Trophoblast cell (in vitro differentiated cells and primary cell): ENCODE measurements around the gene FOXO6.

Experiments
- DNase-seq, 2 donors: peaks; one replicate each; pipeline ENCODE4 v3.0.0-alpha.2; 2016
- H2AFZ ChIP-seq: 2 replicates; pipeline ENCODE4 v1.6.1; 2013; ENCODE audit warnings: low read length, moderate library complexity, mild to moderate bottlenecking; ENCODE audit not compliant: insufficient read depth, poor library complexity
- H2AK5ac ChIP-seq: 2 replicates; pipeline ENCODE4 v1.6.1; 2013; ENCODE audit warnings: mild to moderate bottlenecking, low read length
- H2BK120ac ChIP-seq: 2 replicates; pipeline ENCODE4 v1.6.1; 2013; ENCODE audit warnings: low read length, mild to moderate bottlenecking, moderate library complexity; ENCODE audit not compliant: insufficient read depth, poor library complexity
- H2BK12ac ChIP-seq: 2 replicates; pipeline ENCODE4 v1.6.1; 2013; ENCODE audit warnings: mild to moderate bottlenecking, low read length, moderate library complexity
- H2BK5ac ChIP-seq: 2 replicates; pipeline ENCODE4 v1.6.1; 2013; ENCODE audit warnings: low read length, low read depth, moderate library complexity, mild to moderate bottlenecking; ENCODE audit not compliant: poor library complexity
- H3K14ac ChIP-seq: 2 replicates; pipeline ENCODE4 v1.6.1; 2013; ENCODE audit warnings: mild to moderate bottlenecking, low read length
- H3K18ac ChIP-seq: 2 replicates; pipeline ENCODE4 v1.6.1; 2013; ENCODE audit warnings: mild to moderate bottlenecking, low read length
- H3K23ac ChIP-seq: 2 replicates; pipeline ENCODE4 v1.6.1; 2013; ENCODE audit warnings: low read length
- H3K27ac ChIP-seq: 2 replicates; pipeline ENCODE4 v1.5.1; 2013; ENCODE audit warnings: low read depth, mild to moderate bottlenecking, inconsistent platforms, low read length, moderate library complexity
- H3K27me3 ChIP-seq: 2 replicates; pipeline ENCODE4 v1.6.1; 2013; ENCODE audit warnings: inconsistent platforms, mild to moderate bottlenecking, low read length, moderate library complexity; ENCODE audit not compliant: insufficient read depth
- H3K36me3 ChIP-seq, 2 experiments: 1 replicate in 1 of 2; 2 replicates in 1 of 2; pipeline ENCODE4 v1.6.1; 2013; ENCODE audit warnings: low read length in 2 of 2, mild to moderate bottlenecking in 2 of 2, moderate library complexity in 1 of 2; ENCODE audit not compliant: insufficient read depth in 2 of 2, control insufficient read depth in 1 of 2
- H3K4ac ChIP-seq: 2 replicates; pipeline ENCODE4 v1.6.1; 2013; ENCODE audit warnings: low read depth, mild to moderate bottlenecking, low read length, moderate library complexity
- H3K4me1 ChIP-seq, 2 experiments: 1 replicate in 1 of 2; 2 replicates in 1 of 2; pipeline ENCODE4 v1.6.1; 2013; ENCODE audit warnings: low read length in 2 of 2, mild to moderate bottlenecking in 2 of 2, moderate library complexity in 1 of 2; ENCODE audit not compliant: insufficient read depth in 2 of 2, control insufficient read depth in 1 of 2
- H3K4me2 ChIP-seq: 2 replicates; pipeline ENCODE4 v1.6.1; 2013; ENCODE audit warnings: inconsistent platforms, mild to moderate bottlenecking, low read length, moderate library complexity
- H3K4me3 ChIP-seq: 2 replicates; pipeline ENCODE4 v1.5.1; 2013; ENCODE audit warnings: mild to moderate bottlenecking, low read depth, low read length, inconsistent platforms
- H3K79me1 ChIP-seq: one replicate; pipeline ENCODE4 v1.6.1; 2013; ENCODE audit warnings: low read length
- H3K79me2 ChIP-seq: 2 replicates; pipeline ENCODE4 v1.6.1; 2013; ENCODE audit warnings: low read length, mild to moderate bottlenecking; ENCODE audit not compliant: control insufficient read depth, insufficient read depth, poor library complexity
- H3K9ac ChIP-seq: 2 replicates; pipeline ENCODE4 v1.6.1; 2013; ENCODE audit warnings: mild to moderate bottlenecking, low read length
- H3K9me3 ChIP-seq: 2 replicates; pipeline ENCODE4 v1.6.1; 2013; ENCODE audit warnings: low read depth, mild to moderate bottlenecking, control low read depth, inconsistent platforms, low read length; ENCODE audit not compliant: insufficient read depth
- H4K12ac ChIP-seq: 2 replicates; pipeline ENCODE4 v1.6.1; 2013; ENCODE audit warnings: low read depth, mild to moderate bottlenecking, low read length, moderate library complexity
- H4K8ac ChIP-seq: 2 replicates; pipeline ENCODE4 v1.6.1; 2013; ENCODE audit warnings: low read depth, mild to moderate bottlenecking, low read length, moderate library complexity
- H4K91ac ChIP-seq: one replicate; pipeline ENCODE4 v1.6.1; 2013; ENCODE audit warnings: low read depth, mild to moderate bottlenecking, low read length, moderate library complexity
- WGBS: extraction: QIAGEN DNeasy Blood & Tissue Kit; methylation state at CpG from one replicate; pipeline ENCODE4 v1.1.7; 2013; ENCODE audit warnings: missing lambda C conversion rate; ENCODE audit not compliant: insufficient read length, insufficient coverage; ENCODE audit errors: extremely low coverage; 5-methylcytosine and 5-hydroxymethylcytosine counted together

Gene FOXO6

DNA sequence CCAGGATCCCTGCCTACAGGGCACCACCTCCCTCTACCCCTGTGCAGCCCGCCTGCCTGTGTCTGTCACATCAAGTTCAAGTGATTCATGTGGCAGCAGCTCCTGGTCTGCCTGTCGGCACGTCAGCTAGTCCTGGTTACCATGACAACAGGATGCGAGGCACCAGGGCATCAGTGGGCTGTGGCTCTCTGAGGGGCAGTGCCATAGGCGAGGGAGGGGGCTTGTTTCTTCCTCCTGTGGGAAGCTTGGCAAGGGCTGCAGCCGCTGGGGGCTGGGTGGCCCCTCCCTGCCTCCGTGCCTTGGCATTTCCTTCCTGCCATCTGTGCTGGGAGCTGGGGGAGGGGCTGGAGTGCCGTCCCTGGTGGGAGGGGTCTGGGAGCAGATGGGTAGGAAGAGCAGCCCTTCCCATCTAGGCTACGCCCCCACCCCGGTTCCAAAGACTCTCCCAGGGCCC, 43.1 kb downstream of the FOXO6 start:
- H3K4me2 ChIP-seq, result no peak overlapping the region
- H3K79me2 ChIP-seq, result no peaks in the 10 kb centered on the region
- H2AFZ ChIP-seq, result no peak overlapping the region
- peaks cover 4% of the 10 kb centered on the region for H3K9me3 ChIP-seq
- H2BK12ac ChIP-seq, result no peak overlapping the region
- no peak overlapping the region for H3K4ac ChIP-seq
- no peak for DNase-seq
- H4K91ac ChIP-seq, result no peak overlapping the region
- no peak overlapping the region for H3K14ac ChIP-seq
- no peak overlapping the region for H3K4me3 ChIP-seq
- H3K36me3 ChIP-seq, result no peaks in the 10 kb centered on the region
- H4K12ac ChIP-seq, result no peak overlapping the region
- no peak overlapping the region for H2BK120ac ChIP-seq
- H4K8ac ChIP-seq, result no peak overlapping the region
- H2BK5ac ChIP-seq, result no peak overlapping the region
- H3K23ac ChIP-seq, result no peak overlapping the region
- no CpG with 5 or more reads among the region's 10 CpGs for WGBS
- H2AK5ac ChIP-seq, result no peak overlapping the region
- H3K4me1 ChIP-seq, result peaks cover under 1 to 3% of the 10 kb centered on the region in 2 experiments
- no peaks in the 10 kb centered on the region for H3K27me3 ChIP-seq
- no peak overlapping the region for H3K9ac ChIP-seq
- H3K27ac ChIP-seq, result no peak overlapping the region
- H3K79me1 ChIP-seq, result no peaks in the 10 kb centered on the region
- H3K18ac ChIP-seq, result no peak overlapping the region

DNA sequence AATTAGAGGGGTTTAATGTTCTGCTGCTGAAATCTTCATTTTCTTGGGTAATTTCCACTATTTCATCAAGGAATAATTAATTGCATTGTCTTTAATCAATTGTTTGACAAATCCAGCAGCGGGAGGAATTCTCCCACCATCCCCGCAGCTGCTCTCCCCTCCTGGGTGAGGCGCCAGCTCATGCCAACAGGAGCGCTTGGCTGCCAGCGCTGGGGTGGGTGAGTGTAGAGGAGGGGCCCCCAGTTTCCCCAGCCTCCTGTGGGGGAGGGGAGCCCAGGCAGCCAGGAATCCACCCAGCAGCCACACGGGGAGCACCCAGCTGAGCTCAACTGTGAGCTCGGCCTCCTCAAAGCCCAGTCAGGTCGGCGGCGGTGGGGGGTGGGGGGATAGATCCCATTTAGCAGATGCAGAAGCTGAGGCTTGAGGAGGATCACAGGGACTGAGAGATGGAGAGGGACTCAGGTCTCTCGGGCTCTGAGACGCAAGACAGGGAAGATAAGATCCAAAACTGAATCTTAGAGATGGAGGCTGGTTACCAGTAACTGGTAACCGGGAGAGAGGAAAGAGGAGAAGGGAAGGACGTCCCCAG, 46.5 kb downstream of the FOXO6 start:
- no peak overlapping the region for H3K23ac ChIP-seq
- no peak overlapping the region for H2AK5ac ChIP-seq
- no peak for DNase-seq
- peaks cover 0 to 6% of the 10 kb centered on the region in 2 experiments for H3K4me1 ChIP-seq
- no peak overlapping the region for H2BK120ac ChIP-seq
- peaks cover 2% of the 10 kb centered on the region for H3K79me1 ChIP-seq
- no peak overlapping the region for H4K8ac ChIP-seq
- H3K27me3 ChIP-seq, result no peaks in the 10 kb centered on the region
- no peak overlapping the region for H3K27ac ChIP-seq
- peaks cover 2% of the 10 kb centered on the region for H3K9me3 ChIP-seq
- H4K12ac ChIP-seq, result no peak overlapping the region
- no peak overlapping the region for H3K9ac ChIP-seq
- H2AFZ ChIP-seq, result no peak overlapping the region
- no peak overlapping the region for H3K4ac ChIP-seq
- H3K4me3 ChIP-seq, result no peak overlapping the region
- H2BK5ac ChIP-seq, result no peak overlapping the region
- H3K4me2 ChIP-seq, result no peak overlapping the region
- no CpG with 5 or more reads among the region's 14 CpGs for WGBS
- no peak overlapping the region for H3K18ac ChIP-seq
- no peak overlapping the region for H2BK12ac ChIP-seq
- H3K79me2 ChIP-seq, result no peaks in the 10 kb centered on the region
- no peak overlapping the region for H4K91ac ChIP-seq
- H3K36me3 ChIP-seq, result no peaks in the 10 kb centered on the region
- no peak overlapping the region for H3K14ac ChIP-seq

DNA sequence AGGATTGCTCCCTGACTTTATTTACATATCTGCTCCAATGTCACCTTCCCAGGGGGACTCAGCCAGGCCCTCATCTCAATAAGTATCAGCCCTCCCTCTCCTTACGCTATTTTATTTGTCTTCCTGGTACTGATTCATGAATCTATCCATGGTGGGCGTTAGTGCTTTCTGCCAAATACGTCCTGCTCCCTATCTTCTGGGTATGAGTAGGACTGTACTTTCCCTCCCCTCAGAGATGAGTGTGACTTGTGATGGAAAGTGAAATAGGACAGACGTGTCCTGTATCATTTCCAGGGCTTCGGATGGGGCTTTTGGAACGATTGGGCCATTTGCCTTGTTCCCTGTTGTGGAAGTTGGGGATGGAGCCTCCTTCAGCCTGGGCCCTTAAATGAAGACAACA, 47.5 kb downstream of the FOXO6 start:
- WGBS, result no CpG with 5 or more reads among the region's 6 CpGs
- Histone ChIP-seq H4K91ac (no peak overlapping the region), H3K79me1 (peaks cover 2% of the 10 kb centered on the region), H3K18ac (no peak overlapping the region), H3K4ac (no peak overlapping the region), H2AK5ac (no peak overlapping the region), H3K4me3 (no peak overlapping the region), H2BK12ac (no peak overlapping the region), H3K79me2 (no peaks in the 10 kb centered on the region), H3K9me3 (no peaks in the 10 kb centered on the region), H3K4me1 (peaks cover 0 to 7% of the 10 kb centered on the region in 2 experiments), H3K4me2 (no peak overlapping the region), H2BK120ac (no peak overlapping the region), H3K23ac (no peak overlapping the region), H3K36me3 (no peaks in the 10 kb centered on the region), H4K8ac (no peak overlapping the region), H3K27me3 (no peaks in the 10 kb centered on the region), H3K14ac (no peak overlapping the region), H2AFZ (no peak overlapping the region), H4K12ac (no peak overlapping the region), H2BK5ac (no peak overlapping the region), H3K9ac (no peak overlapping the region), H3K27ac (no peak overlapping the region)
- no peak for DNase-seq

DNA sequence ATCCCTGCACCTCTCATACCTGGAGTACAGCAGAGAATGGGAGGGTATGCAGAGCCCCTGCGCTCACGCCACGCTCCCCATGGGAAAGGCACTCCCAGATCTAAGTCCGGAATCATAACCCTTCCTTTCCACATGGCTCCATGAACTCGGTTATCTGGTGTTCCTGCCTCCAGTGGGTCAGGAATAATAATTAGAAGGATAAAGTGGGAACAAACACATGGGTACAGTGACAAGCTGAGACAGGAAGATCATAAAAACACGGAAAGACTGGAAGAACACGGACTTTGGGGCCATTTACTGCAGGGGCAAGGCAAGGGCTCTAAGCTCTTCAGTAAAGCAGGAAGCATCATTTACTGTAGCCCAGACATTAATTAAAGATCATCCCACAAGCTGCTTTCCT, 48.6 kb downstream of the FOXO6 start:
- Histone ChIP-seq H3K4me3 (no peak overlapping the region), H4K12ac (no peak overlapping the region), H3K79me2 (no peaks in the 10 kb centered on the region), H3K9ac (no peak overlapping the region), H3K79me1 (peaks cover 2% of the 10 kb centered on the region), H2BK5ac (no peak overlapping the region), H2BK12ac (no peak overlapping the region), H2AFZ (no peak overlapping the region), H3K27me3 (no peaks in the 10 kb centered on the region), H2BK120ac (no peak overlapping the region), H4K91ac (no peak overlapping the region), H3K27ac (no peak overlapping the region), H3K4me2 (no peak overlapping the region), H3K18ac (no peak overlapping the region), H4K8ac (no peak overlapping the region), H3K4me1 (peaks cover under 1 to 10% of the 10 kb centered on the region in 2 experiments), H3K9me3 (no peaks in the 10 kb centered on the region), H3K14ac (no peak overlapping the region), H2AK5ac (no peak overlapping the region), H3K36me3 (no peaks in the 10 kb centered on the region), H3K4ac (no peak overlapping the region), H3K23ac (no peak overlapping the region)
- DNase-seq, result no peak
- no CpG with 5 or more reads among the region's 7 CpGs for WGBS
